Endometrial microvascular endothelial cells (primary cell): Measurements from ENCODE around the gene EEF1AKMT3. TPM values are rescaled to one million over a fixed set of nuclear protein-coding genes. Genes with fewer than 3 reads are reported as not detected.

Experiments
- in situ Hi-C: cut with HindIII; loops from 2 replicates; pipeline ENCODE4 v1.10.0; 2017; ENCODE audit warnings: low sequenced_read_pairs, low pct_unique_long_range_greater_than_20kb; ENCODE audit errors: inconsistent ontology term
- total RNA-seq: library from RNA; depleted of rRNA; stranded (reverse); fragments of >200 nt; gene quantifications from one replicate; pipeline ENCODE4 v1.2.3, GENCODE V29; 2015; ENCODE audit errors: inconsistent ontology term

The EEF1AKMT3 gene
- total RNA-seq = 11.7 TPM

DNA sequence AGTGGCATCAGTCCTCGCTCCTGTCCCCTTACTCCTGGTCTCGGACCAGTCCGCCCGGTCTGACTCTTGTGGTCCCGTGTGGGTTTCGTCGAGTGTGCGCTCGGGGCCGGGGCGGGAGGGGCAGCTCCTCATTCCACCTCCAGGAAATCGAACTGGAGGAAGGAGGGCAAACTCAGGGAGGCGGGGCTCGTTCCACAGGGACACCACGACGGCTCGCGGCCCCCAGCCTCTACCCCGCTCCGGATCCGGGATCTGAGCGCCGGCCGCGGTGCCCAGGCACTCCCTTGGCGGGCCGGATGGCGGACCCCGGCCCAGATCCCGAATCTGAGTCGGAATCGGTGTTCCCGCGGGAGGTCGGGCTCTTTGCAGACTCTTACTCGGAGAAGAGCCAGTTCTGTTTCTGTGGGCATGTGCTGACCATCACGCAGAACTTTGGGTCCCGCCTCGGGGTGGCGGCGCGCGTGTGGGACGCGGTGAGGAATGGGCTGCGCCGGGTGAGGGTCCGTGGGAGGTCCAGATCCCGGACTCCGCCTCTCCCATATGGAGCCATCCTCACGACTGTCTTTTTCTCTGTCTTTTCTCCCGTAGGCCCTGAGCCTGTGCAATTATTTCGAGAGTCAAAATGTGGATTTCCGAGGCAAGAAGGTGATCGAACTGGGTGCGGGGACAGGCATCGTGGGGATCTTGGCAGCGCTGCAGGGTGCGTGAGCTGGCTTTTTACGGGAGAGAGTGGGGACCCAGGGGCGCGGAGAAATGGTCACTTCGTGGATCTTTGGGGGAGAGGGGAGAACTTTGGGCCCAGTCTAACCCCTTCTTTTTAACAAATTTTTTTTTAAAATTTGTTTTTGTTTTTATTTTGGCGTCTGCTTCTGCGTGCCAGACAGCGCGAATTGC is at the start of gene EEF1AKMT3:
TSS of gene EEF1AKMT3 (plus strand) at position 186 of the 894 bp plus-strand sequence. CDS start at position 297, 111 bp downstream.
- in situ Hi-C loops = no loop called here

DNA sequence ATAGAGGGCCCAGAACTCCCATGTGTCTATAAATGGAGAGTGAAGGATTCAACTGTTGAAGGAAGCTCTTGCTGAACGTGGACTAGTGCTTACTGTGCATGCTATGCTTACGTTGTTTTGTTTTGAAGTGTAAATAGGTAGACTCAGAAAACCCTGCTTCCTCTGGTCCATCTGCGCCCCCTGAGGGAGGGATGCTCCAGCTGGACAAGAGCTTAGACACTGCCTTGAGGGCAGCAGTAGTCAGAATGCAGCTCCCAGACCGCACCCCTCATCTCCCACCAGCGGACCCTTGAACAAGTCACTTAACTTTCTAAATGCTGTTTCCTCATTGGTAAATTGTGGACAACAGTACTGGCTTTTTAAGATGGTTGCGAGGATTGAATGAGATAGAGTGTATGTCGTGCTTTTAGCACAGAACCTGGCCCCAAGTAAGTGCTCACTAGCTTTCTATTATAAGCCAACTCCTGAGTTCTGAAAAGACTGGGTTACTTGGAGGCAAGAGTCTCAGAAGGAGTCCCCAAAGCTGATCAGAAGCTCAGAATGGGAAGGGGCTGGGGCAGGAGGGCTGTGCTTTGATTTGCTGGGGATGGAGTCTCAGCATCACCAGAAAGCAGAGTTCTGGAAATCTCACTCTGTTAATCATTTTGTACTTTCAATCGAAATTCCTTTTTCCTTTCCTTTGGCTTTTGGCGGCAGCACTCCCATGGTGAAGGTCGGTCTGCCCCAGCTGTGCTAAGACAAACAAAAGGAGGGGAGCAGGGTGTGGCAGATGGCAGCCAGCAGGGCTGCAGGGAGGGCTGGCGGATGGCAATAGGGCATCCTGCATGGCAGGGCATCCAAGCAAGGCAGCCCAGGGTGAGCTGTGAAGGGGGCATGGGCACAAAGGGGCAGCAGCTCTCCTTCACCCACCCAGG is 49.4 kb upstream of the EEF1AKMT3 start:
- in situ Hi-C loops = no loop called here

DNA sequence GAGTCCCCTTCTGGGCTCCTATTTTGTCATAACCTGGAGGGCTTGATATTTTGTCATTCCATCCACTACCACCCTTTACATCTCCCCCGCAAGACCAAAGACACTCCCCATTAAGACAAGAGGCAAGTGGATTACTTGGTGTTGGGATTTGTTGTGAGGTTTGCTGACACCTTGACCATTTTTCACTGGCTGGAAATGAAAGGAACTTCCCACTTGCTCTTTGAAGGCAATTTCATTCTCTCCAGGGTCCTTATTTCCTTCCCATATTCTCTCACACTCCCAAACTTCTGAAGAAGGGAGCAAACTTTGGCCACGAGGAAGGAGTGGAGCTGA is 48.8 kb upstream of the EEF1AKMT3 start:
- in situ Hi-C loops = no loop called here

DNA sequence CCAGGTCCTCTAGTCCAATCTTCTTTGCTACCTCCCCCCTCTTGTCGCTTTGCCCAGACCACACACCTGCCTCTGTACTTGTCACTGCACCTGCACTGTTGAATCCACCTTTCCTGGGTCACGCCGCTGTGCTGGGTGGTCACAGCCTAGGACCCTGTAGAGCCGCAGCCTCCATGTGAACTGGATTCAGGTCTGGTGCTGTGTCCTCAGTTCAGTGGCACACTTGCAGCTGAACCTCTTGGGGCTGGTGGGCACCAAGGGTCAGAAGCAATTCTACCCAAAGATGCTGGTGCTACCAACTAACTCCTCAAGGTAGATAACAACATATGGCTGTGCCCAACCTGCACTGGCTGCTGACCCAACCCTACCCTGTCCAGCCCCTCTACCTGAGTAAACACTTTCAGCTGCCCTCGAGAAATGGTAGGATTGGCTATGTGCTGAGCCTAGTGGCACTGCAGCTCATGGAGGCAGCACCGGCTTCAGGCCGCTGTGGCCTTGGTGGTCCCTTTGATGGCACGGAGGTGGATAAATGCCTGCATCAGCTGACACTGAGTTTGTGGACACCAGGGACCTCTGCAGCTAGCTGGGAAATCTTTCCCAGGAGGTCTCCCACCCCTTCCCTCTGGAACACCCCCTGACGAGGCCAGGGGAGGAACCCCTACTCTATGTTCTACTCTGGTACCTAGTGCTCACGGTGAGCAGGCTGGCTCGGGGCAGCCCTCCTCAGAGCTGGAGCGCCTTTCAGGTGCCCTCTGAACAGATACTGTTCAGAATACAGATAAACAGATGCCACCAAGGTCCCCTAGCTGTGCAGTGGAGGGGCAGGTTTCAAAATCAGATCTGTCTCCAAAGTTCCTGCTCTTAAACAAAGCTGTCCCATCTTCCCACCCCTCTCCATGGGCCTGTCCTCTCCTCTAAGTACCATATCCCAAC is 48.1 kb upstream of the EEF1AKMT3 start:
- in situ Hi-C loops = no loop called here

DNA sequence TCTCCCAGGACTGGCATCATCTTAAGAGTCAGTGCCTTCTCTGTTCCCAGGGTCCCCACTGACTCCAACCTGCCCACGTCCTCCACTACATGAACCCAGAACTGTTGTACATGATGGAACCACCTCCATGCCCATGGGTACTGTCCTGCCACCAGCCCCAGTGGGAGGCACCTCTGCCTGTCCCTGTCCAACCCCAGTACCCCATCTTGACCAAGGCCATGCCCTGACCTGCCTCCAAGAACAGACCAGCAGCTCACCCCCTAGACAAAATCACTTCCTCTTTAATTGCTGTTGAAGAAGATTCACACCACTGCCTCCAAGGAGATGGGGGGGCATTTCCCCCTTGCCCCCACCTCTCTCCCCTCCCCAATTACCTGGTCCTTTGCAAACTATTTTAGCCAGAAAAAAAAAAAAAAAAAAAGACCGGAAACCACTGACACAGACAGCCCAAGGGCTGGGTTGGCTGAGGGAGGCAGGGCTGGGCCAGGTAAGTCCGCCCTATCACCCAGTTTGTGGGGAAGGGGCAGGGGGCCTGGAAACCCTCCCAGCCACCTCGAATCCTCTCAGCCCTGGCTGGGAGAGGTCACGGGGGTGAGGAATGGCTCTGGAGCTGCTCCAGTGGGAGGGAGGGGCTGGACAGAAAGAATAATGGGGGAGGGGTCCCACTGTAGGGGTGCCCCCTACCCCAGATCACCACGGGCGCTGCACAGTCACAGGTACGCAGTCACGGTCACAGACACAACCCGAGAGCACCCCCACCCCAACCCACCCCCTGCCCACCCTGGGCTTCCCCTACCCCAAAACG is 47.3 kb upstream of the EEF1AKMT3 start:
- in situ Hi-C loops = no loop called here

DNA sequence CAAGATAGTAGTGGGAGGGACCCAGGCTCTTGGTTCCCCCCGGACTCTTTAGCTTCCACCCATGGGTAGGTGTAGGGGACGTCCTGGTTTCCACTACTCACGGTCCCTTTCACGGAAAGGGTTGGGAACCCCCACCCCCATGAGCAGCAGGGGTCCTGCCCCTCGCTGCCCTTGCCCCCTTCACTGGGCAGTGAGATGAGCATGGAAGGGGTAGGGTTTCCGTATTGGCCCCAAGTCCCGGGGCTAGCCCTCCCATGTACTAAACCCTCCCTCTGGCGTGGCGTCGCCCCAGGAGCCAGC is 46.6 kb upstream of the EEF1AKMT3 start:
- in situ Hi-C loops = no loop called here

DNA sequence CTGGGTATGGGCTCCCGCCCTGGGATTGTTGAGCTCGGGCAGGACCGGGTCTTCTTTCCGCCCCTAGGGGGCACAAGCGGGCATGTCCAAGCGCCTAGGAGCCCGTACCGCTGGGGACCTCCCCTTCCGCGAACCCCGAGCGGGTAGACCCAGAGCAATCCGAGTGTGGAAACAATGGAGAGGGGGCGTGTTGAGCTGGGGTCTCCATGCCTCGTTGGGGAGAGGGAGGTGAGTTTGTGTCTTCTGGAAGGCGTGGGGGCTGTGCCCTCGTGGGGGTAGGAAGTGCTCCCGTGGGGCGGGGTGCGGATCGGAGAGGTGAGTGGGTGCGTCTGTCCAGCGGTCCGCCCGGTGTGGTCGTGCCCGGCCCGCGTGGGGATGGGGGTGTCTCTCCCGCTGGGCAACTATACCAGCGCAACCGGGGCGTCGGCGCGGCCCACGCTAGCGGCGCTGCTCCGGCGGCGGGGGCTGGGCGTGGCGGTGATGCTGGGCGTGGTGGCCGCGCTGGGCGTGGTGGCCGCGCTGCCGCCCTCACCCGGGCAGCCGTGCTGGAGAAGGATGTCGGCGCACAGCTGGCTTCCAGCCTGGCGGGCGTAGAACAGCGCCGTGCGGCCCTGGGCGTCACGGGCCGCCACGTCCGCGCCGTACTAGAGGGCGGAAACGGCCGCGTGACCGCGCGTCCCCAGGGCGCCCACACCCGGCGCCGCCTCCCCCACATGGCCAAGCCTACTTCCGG is 46.1 kb upstream of the EEF1AKMT3 start:
- in situ Hi-C loops = no loop called here

DNA sequence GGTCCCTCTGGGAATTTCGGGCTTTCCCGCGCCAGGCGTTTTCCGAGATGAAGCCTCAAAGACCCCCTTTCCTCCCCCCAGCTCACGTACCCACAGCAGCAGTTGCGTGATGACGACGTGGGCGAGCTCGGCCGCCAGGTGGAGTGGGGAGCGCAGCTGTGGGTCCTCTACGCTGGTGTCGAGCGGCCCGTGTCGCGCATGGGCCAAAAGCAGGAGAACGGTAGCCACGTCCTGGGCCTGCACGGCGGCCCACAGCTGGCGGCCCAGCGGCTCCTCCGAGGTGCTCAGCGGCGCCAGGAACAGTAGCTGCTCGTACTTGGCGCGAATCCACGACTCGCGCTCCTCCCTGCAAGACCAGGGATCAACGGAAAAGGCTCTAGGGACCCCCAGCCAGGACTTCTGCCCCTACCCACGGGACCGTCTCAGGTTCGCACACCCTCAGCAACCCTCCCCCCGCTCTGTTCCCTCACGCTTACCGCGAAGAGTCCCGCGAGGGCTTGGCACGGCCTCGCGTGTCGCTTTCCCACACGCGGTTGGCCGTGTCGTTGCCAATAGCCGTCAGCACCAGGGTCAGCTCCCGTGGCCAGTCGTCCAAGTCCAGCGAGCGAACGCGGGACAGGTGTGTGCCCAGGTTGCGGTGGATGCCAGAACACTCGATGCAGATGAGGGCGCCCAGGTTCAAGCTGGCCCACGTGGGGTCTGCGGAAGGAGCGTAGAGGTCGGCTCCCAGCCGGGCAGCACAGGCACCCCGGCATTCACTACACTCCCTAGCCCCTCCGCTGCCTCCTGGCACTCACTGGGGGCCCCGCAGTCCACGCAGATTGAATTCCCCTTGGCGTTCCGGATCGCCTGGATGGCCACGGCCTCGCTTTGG is 45.3 kb upstream of the EEF1AKMT3 start:
- in situ Hi-C loops = no loop called here

DNA sequence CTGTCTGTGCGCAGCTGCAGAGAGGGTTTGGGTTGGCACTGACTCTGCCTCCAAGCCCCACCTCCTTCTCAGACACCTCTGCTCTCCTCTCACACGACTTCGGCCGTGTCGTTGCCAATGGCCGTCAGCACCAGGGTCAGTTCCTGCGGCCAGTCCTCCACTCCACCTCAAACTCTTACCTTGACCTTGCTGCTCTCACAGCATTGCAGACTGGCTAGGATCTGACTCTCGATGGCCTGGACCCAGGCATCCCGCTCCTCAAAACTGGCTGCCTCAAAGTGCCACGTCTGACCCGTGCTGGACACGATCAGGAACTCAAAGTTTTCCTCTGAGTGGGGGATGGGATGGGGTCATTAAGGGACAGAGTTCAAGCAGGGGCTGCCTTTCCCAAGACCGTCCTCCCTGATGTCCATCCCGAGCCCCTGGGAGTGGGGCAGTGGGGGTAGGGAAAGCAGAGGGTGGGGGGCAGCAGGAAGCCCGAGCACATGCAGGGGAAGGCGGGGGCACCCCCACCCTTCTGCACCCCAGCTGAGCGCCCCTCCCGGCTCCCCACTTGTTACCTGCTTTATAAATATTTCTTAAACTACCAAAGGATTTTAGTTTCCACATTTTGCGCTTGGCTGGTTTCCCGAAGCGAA is 44.5 kb upstream of the EEF1AKMT3 start:
- in situ Hi-C loops = no loop called here

DNA sequence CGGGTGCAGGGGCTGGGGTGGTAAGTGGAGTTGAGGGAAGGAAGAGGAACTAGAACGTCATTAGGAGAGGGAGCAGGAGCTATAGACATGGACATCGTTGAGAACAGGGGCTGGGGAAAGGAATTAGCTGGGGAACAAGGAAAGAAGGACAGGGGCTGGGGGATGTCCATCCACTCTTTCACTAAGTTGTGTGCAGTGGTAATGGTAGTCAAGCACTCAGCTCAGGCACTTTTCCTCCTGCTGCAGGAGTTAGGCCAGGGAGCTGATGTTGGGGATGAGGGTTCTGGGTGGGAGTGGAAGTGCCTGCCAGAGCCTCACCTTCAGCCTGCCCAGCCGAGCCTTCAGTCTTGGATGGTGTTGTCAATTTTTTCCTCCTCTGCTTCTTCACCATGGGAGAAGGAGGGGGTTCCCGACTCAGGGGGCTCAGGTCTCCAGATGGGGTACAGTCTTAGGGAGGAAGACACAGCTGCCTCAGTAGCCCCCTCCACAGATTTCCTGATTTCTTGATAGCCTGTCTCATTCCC is 43.0 kb upstream of the EEF1AKMT3 start:
- in situ Hi-C loops = no loop called here

DNA sequence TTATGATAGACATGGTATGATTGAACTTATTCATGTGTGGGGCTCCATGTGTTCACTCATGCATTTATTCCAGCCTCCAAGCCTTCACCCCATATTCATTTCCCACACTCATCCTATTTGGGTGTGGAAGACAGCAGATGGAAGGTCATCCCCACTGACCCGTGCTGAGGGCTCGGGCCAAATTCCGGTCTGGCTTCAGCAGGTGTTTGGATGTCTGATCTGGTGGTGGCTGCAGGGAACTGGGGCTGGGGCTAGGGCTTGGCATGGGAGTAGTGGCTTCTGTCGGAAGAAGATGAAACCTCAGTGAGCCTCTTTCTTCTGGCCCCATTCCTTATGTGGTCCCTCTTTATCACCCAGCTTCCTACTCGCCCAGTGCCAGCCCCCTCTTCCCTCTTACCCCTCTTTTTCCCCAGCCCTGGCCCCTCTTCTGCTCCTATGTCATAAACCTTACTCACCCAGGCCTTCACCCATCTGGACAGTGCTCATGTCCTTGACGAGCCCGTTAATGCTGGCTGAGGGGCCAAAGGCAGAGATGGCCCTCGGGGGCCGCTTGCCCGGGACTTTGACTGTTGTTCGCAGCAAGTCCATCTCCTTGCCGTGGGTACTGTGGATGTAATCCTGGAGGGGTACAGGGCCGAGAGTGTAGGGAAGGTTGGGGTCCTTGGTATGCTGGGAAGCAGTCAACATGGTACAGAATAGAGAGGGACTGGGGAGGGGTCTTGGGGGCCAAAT is 41.9 kb upstream of the EEF1AKMT3 start:
- in situ Hi-C loops = no loop called here

DNA sequence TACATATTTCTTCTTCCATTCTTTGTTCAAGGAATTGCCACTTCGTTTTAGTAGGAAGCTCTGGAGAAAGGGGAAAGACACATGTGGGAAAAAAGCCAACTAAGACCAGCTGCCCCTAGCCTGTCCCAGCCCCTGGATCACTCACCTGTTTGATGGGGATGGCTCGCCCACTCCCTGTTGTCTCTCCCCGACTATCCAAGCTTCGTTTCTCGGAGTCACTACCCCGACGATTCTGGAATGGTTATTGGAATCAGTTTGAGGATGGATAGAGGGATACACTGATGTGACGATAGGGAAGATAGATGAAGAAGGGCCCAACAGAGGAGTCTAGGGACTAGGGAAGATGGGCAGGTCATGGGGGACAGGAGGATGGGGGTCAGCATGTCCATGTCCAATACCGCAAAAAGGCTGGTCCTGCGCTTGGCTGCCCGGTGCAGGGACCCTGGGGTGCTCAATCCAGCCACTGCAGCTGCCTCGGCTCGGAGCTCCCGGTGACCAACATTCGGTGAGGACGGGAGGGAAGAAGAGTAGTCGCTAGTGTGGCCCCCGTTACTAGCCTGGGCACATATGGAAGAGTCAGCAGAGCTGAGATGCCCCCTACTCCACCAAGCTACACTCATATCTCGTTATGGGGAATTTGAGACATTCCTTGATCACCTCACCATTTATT is 40.9 kb upstream of the EEF1AKMT3 start:
- in situ Hi-C loops = no loop called here

DNA sequence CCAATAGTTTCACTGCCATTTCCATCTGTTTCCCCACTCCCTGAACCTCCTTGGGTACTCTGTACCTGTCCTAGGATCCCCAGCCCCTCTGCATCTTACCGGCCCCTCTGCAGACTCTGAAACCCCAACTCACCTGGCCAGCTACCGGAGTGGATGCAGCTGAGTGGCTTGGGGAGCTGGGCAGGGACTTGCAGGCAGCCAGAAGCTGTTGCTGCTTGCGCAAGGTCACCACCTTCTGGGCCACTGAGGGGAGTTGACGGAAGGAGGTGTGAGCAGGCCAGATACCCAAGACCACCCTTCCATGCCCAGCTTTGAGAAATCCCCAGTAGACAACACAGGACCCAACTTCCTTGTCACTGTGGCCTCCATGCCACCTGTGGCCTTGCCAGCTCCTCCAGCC is 40.1 kb upstream of the EEF1AKMT3 start:
- in situ Hi-C loops = no loop called here

DNA sequence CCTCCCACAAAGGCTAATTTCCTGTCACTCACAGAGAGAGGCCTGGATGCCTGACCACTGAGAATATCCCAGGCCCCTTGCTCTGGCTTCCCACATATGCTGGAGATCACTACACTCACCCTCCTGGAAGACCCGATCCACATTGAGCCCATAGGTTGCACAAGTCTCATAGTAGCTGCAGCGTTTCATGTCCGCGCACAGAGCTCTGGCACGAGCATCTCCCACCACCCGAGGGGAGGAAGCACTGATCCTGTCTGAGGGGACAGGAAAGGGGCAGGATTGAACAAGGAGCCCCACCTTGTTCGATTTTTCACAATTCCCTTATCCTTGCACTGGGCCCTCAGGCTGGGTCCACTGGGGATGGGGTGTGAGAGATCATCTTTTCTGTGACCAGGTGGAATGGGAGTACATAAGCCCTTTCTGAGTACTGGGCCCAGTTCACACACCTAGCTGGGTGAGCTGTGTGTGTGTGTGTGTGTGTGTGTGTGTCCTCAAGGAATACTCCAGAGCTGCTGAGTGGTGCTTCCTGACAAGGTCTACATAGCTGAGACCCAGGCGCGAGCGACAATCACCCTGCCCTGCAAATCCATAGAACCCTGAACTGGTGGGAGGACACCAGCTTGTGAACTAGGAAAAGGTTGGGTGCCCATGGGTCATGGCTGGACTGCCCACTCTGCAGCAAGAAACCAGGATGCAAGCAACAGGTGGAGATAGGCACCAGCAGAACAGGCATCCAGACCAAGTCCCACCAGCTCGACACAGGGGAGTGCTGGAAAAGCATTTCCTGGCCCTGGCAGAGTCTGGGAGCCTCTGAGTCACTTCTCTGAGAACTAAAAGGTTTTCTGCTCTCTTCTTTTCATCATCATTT is 39.5 kb upstream of the EEF1AKMT3 start:
- in situ Hi-C loops = no loop called here
